GM19328 (cell line): ENCODE measurements around the gene PKMYT1.

ENCODE experiments used
- ATAC-seq: cut with Tn5 transposase; IDR thresholded peaks from one replicate; pipeline ENCODE4 v1.9.1; 2021; ENCODE audit warnings: mild to moderate bottlenecking, moderate library complexity; ENCODE audit not compliant: unreplicated experiment

The PKMYT1 gene

GRCh38 chr16:3019594-3020246 is 39.5 kb upstream of the PKMYT1 start:
- no peak for ATAC-seq

GRCh38 chr16:3017794-3018506 is 37.7 kb upstream of the PKMYT1 start, which contains the start of gene CLDN6:
Gene CLDN6, minus strand, starts transcription at chr16:3018183. Its CDS starts 2,162 bp downstream, at chr16:3016021.
- ATAC-seq, result no peak

- ATAC-seq, result no peak
Measured at GRCh38 chr16:3017344-3017743, 37.1 kb upstream of the PKMYT1 start.

GRCh38 chr16:3015865-3016521 is 35.7 kb upstream of the PKMYT1 start:
- ATAC-seq, result no peak

GRCh38 chr16:3014971-3015370 is 34.7 kb upstream of the PKMYT1 start:
- ATAC-seq, result no peak

- no peak for ATAC-seq
Measured at GRCh38 chr16:3013998-3014690, 33.9 kb upstream of the PKMYT1 start.

- ATAC-seq, result no peak
Measured at GRCh38 chr16:3013491-3013951, 33.3 kb upstream of the PKMYT1 start.

GRCh38 chr16:3012828-3013420 is 32.7 kb upstream of the PKMYT1 start, which contains the start of gene CLDN9:
Gene CLDN9, plus strand, starts transcription at chr16:3012923. Its CDS starts 440 bp downstream, at chr16:3013363.
- ATAC-seq, result no peak

GRCh38 chr16:3012246-3012645 is 32.0 kb upstream of the PKMYT1 start:
- no peak for ATAC-seq

- no peak for ATAC-seq
Measured at GRCh38 chr16:3010510-3010909, 30.3 kb upstream of the PKMYT1 start.

- ATAC-seq, result no peak
Measured at GRCh38 chr16:3009568-3010390, 29.5 kb upstream of the PKMYT1 start.

- ATAC-seq, result no peak
Measured at GRCh38 chr16:3008690-3009037, 28.4 kb upstream of the PKMYT1 start.

GRCh38 chr16:3007957-3008689 is 27.9 kb upstream of the PKMYT1 start:
- no peak for ATAC-seq

GRCh38 chr16:3007059-3007956 is 27.1 kb upstream of the PKMYT1 start:
- ATAC-seq, result no peak

GRCh38 chr16:3004781-3005284 is 24.6 kb upstream of the PKMYT1 start:
- no peak for ATAC-seq

GRCh38 chr16:3004319-3004718 is 24.1 kb upstream of the PKMYT1 start:
- ATAC-seq, result peak; percentile 4

- ATAC-seq, result peak; percentile 98
Measured at GRCh38 chr16:3003582-3004270, 23.5 kb upstream of the PKMYT1 start.
